Urinary bladder (tissue), 4 donors: ENCODE data around the gene CSF1R. TPM values are rescaled to one million over a fixed set of nuclear protein-coding genes. Genes with fewer than 3 reads are reported as not detected.
"Not testable (repeated sequence)": the region's sequence is repeated elsewhere in the genome, so short reads cannot be mapped to it uniquely, and the experiment has no call there.

Experiments used
- DNase-seq: peaks from one replicate; pipeline ENCODE4 v3.0.0-alpha.2; 2015; ENCODE audit errors: extremely low spot score
- H3K27ac ChIP-seq: one replicate; pipeline ENCODE4 v1.5.1; 2013; ENCODE audit warnings: low read depth, mild to moderate bottlenecking, moderate library complexity
- H3K36me3 ChIP-seq: one replicate; pipeline ENCODE4 v1.6.1; 2013; ENCODE audit warnings: mild to moderate bottlenecking, moderate library complexity; ENCODE audit not compliant: insufficient read depth
- H3K4me1 ChIP-seq: one replicate; pipeline ENCODE4 v1.6.1; 2013; ENCODE audit warnings: mild to moderate bottlenecking, moderate library complexity; ENCODE audit not compliant: insufficient read depth
- H3K4me3 ChIP-seq: one replicate; pipeline ENCODE4 v1.5.1; 2013; ENCODE audit warnings: low read depth, low read length
- WGBS: extraction: QIAGEN DNeasy Blood & Tissue Kit; methylation state at CpG from one replicate; pipeline ENCODE4 v1.1.7; 2013; 5-methylcytosine and 5-hydroxymethylcytosine counted together
- polyA plus RNA-seq: library from polyadenylated mRNA; stranded (reverse); fragments of 200-250 nt; gene quantifications from one replicate; pipeline ENCODE4 v1.2.3, GENCODE V29; 2013
- total RNA-seq: library from RNA; depleted of rRNA; stranded (reverse); fragments of >200 nt; gene quantifications from one replicate; pipeline ENCODE4 v1.2.3, GENCODE V29; 2014
- donor health status: healthy with polysubstance abuse.
- donor health status: healthy.

The CSF1R gene
- total and polyA plus RNA-seq, 2 donors, result 15.8 to 24.5 TPM

GRCh38 chr5:150103678-150104549, 17.6 kb upstream of the CSF1R start:
- 83% methylated on average over 5 of the region's 5 CpGs for WGBS
- DNase-seq, result no peak
- H3K4me1 ChIP-seq, result no peaks in the 10 kb centered on the region
- H3K27ac ChIP-seq, result no peak overlapping the region
- no peaks in the 10 kb centered on the region for H3K36me3 ChIP-seq
- H3K4me3 ChIP-seq, result no peak overlapping the region

- no peak overlapping the region for H3K27ac ChIP-seq
- H3K36me3 ChIP-seq, result no peaks in the 10 kb centered on the region
- H3K4me1 ChIP-seq, result no peaks in the 10 kb centered on the region
- DNase-seq, result no peak
- no peak overlapping the region for H3K4me3 ChIP-seq
- 80% methylated on average over 6 of the region's 6 CpGs for WGBS
These were observed 14.7 kb upstream of the CSF1R start for GRCh38 chr5:150101023-150101422.

DNA sequence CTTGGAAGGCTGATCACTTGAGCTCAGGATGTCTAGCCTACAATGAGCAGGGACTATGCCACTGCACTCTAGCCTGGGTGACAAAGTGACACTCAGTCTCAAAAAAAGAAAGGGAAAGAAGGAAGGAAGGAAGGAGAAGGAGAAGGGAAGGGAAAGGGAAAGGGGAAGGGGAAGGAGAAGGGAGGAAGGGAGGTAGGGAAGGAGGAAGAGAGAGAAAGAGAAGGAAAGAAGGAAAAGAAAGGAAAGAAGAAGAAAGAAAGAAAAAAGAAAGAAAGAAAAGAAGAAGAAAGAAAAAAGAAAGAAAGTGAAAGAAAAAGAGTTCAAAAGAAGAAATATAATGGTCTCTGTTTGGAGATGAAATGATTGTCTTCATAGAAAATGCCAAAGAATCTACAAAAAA, 10.8 kb upstream of the CSF1R start:
- Histone ChIP-seq H3K4me1 (no peaks in the 10 kb centered on the region), H3K27ac (no peak overlapping the region), H3K36me3 (no peaks in the 10 kb centered on the region), H3K4me3 (no peak overlapping the region)
- no peak for DNase-seq

DNA sequence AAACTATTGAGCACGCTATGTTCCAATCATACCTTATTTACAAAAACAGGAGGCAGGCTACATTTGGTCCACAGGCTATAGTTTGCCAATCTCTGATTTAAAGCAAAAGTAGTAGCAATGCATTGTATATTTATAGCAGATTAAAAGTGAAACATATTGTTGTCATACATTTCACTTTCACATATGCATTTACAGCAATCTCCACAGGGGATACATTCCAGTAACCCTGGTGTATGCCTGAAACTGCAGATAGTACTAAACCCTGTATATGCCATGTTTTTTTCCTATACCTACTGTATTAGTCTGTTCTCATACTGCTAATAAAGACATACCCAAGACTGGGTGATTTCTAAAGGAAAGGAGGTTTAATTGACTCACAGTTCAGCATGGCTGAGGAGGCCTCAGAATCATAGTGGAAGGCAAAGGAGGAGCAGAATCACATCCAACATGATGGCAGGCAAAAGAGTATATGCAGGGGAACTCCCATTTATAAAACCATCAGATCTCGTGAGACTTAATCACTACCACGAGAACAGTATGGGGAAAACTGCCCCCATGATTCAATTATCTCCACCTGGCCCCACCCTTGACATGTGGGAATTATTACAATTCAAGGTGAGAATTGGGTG, 5.9 kb upstream of the CSF1R start:
- H3K36me3 ChIP-seq, result no peaks in the 10 kb centered on the region
- DNase-seq, result no peak
- 82% methylated on average over 3 of the region's 3 CpGs for WGBS
- no peaks in the 10 kb centered on the region for H3K4me1 ChIP-seq
- no peak overlapping the region for H3K27ac ChIP-seq
- H3K4me3 ChIP-seq, result no peak overlapping the region

DNA sequence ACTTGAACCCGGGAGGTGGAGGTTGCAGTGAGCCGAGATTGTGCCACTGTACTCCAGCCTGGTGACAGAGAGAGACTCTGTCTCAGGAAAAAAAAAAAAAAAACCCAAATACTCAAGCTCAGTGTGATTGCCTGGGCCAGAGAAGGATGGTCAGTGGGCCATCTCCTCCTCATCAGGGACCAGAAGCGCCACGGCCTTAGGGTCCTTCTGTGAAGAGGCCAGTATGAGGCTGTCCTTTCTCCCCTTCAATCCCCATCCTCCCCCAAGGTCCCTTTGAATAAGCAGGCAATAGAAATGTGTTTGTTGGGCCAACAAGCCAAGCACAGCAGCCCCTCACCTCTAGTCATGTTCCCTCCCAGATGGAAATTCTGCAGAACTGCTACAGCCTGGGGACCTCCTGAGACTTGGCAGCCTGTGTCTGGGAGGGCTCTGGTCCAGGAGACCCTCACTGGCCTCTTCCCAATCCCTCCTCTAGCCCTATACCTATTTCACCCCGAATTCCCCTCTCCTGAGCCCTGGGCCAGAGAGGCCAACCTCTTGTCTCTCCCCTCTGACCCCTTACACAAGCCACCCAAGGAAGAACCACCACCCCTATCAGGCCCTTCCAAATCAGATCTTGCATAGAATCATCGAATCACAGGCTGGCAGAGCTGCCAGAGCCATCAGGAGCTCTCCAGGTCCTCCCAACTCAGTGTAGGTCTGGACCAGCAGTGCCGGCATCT, 1.0 kb downstream of the CSF1R start:
- Histone ChIP-seq H3K27ac (no peak overlapping the region), H3K36me3 (no peaks in the 10 kb centered on the region), H3K4me1 (no peaks in the 10 kb centered on the region), H3K4me3 (no peak overlapping the region)
- DNase-seq, result no peak
- 86% methylated on average over 7 of the region's 7 CpGs for WGBS

GRCh38 chr5:150084754-150085153, 1.6 kb downstream of the CSF1R start:
- not testable (repeated sequence) for H3K4me1 ChIP-seq, H3K27ac ChIP-seq, DNase-seq, H3K4me3 ChIP-seq, H3K36me3 ChIP-seq
- WGBS, result 92% methylated on average over 6 of the region's 6 CpGs

DNA sequence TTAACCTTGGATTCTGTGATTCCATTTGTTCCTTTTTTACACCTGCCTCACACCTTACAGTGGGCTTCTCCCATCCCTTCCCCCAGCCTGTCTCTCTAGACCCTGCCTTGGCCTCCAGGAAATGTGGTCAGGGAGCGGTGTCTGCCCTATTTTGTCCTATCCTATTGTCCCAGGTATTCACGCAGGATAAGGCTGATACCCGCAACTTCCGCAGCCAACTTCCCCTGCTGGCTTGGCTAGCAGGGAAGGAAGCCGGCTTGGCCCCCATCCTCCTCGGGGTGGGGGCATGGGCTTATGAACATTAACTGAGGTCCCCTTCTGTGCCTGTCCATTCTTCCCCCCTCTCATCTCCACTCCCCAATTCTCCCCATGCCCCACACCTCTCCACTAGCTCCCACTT, 3.5 kb downstream of the CSF1R start:
- Histone ChIP-seq H3K27ac (no peak overlapping the region), H3K4me1 (no peaks in the 10 kb centered on the region), H3K4me3 (no peak overlapping the region), H3K36me3 (no peaks in the 10 kb centered on the region)
- no peak for DNase-seq
- 79% methylated on average over 6 of the region's 6 CpGs for WGBS

DNA sequence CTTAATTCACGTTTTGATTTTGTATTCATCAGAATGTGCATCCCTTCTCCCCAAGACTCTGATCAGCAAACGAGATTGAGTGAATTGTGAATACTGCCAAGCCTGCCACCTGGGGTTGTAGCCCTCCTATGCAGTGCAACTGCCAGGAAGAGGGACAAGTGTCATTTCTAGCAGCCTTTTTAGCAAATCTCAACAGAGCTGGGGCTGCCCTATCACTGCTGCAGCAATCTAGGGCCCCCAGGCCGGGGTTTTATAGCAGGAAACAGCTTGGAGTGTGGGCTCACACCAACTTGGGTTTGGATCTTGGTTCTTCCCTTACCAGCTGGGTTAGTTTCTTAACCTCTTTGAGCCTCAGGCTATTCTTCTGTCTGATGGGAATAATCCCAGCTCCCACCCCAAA, 4.0 kb downstream of the CSF1R start:
- H3K4me3 ChIP-seq, result no peak overlapping the region
- 60% methylated on average over 3 of the region's 3 CpGs for WGBS

GRCh38 chr5:150081541-150082283, 4.6 kb downstream of the CSF1R start:
- no peak overlapping the region for H3K4me3 ChIP-seq
- peak; percentile 14 for DNase-seq
- H3K27ac ChIP-seq, result no peak overlapping the region
- no peaks in the 10 kb centered on the region for H3K36me3 ChIP-seq
- WGBS, result 26% methylated on average over 15 of the region's 15 CpGs
- no peaks in the 10 kb centered on the region for H3K4me1 ChIP-seq

More for the DNA sequence above, 4.0 kb downstream of the CSF1R start:
- Histone ChIP-seq H3K36me3 (no peaks in the 10 kb centered on the region), H3K27ac (no peak overlapping the region), H3K4me1 (no peaks in the 10 kb centered on the region)
- no peak for DNase-seq

GRCh38 chr5:150080696-150081435, 5.5 kb downstream of the CSF1R start:
- DNase-seq, result no peak
- Histone ChIP-seq H3K36me3 (no peaks in the 10 kb centered on the region), H3K4me3 (no peak overlapping the region), H3K27ac (no peak overlapping the region), H3K4me1 (no peaks in the 10 kb centered on the region)
- WGBS, result 84% methylated on average over 15 of the region's 15 CpGs

DNA sequence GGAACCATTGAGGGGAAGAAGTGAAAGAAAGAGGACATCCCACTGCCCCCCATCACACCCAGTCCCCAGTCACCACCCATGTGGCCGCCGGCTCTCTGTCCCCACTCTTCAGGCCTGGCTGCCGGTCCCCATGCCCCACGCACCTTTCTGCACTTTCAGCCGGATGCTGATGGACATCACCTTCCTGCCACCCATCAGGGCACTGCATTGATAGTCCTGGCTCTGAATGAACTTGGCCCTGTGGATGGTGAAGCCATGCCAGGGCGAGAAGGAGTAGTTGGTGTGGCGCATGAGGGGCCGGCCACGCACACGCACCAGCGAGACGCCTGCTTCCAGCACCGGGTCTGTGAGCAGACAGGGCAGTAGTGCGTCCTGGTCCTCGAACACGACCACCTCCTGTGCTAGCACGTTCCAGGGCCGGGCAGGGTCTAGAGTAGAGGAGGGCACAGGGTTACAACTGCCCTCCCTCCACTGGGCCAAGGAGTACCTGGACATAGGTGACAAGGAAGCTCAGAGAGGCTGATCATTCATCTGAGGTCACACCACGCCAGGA, 6.4 kb downstream of the CSF1R start:
- Histone ChIP-seq H3K4me1 (no peaks in the 10 kb centered on the region), H3K4me3 (no peak overlapping the region), H3K36me3 (no peaks in the 10 kb centered on the region), H3K27ac (no peak overlapping the region)
- no peak for DNase-seq
- 94% methylated on average over 19 of the region's 19 CpGs for WGBS

- no peaks in the 10 kb centered on the region for H3K36me3 ChIP-seq
- no peak for DNase-seq
- H3K27ac ChIP-seq, result no peak overlapping the region
- WGBS, result 90% methylated on average over 7 of the region's 7 CpGs
- no peaks in the 10 kb centered on the region for H3K4me1 ChIP-seq
- H3K4me3 ChIP-seq, result no peak overlapping the region
These were observed 7.3 kb downstream of the CSF1R start for GRCh38 chr5:150078802-150079689.
